GM21737 (cell line): ENCODE data around the gene UHRF2.
"Not testable (repeated sequence)": the region's sequence is repeated elsewhere in the genome, so short reads cannot be mapped to it uniquely, and the experiment has no call there.

ENCODE experiments used
- ATAC-seq: cut with Tn5 transposase; IDR thresholded peaks from one replicate; pipeline ENCODE4 v1.9.1; 2021; ENCODE audit warnings: mild to moderate bottlenecking, moderate library complexity; ENCODE audit not compliant: unreplicated experiment

Gene UHRF2

GRCh38 chr9:6484210-6484609 is 71.2 kb downstream of the UHRF2 start:
- no peak for ATAC-seq

- no peak for ATAC-seq
Measured at GRCh38 chr9:6488395-6488794, 75.4 kb downstream of the UHRF2 start.

GRCh38 chr9:6489099-6489498 is 76.1 kb downstream of the UHRF2 start:
- no peak for ATAC-seq

GRCh38 chr9:6490863-6491262 is 77.9 kb downstream of the UHRF2 start:
- no peak for ATAC-seq

GRCh38 chr9:6495466-6495865 is 82.5 kb downstream of the UHRF2 start:
- no peak for ATAC-seq

- no peak for ATAC-seq
Measured at GRCh38 chr9:6498982-6499381, 86.0 kb downstream of the UHRF2 start.

GRCh38 chr9:6501526-6502210 is 88.7 kb downstream of the UHRF2 start:
- ATAC-seq = no peak

GRCh38 chr9:6502399-6502798 is 89.4 kb downstream of the UHRF2 start:
- no peak for ATAC-seq

- ATAC-seq = no peak
Measured at GRCh38 chr9:6506571-6506970, 93.6 kb downstream of the UHRF2 start.

GRCh38 chr9:6512085-6512657 is 99.2 kb downstream of the UHRF2 start:
- no peak for ATAC-seq

- no peak for ATAC-seq
Measured at GRCh38 chr9:6522263-6522662, 109.3 kb downstream of the UHRF2 start.

GRCh38 chr9:6525326-6526045 is 112.5 kb downstream of the UHRF2 start:
- ATAC-seq = no peak

- no peak for ATAC-seq
Measured at GRCh38 chr9:6535594-6535993, 122.6 kb downstream of the UHRF2 start.

- no peak for ATAC-seq
Measured at GRCh38 chr9:6538666-6539071, 125.7 kb downstream of the UHRF2 start.

GRCh38 chr9:6542617-6543016 is 129.6 kb downstream of the UHRF2 start:
- ATAC-seq = not testable (repeated sequence)

GRCh38 chr9:6543204-6543603 is 130.2 kb downstream of the UHRF2 start:
- no peak for ATAC-seq

GRCh38 chr9:6545017-6545691 is 132.2 kb downstream of the UHRF2 start:
- ATAC-seq = no peak

- no peak for ATAC-seq
Measured at GRCh38 chr9:6549106-6549800, 136.3 kb downstream of the UHRF2 start.

- no peak for ATAC-seq
Measured at GRCh38 chr9:6551136-6551535, 138.1 kb downstream of the UHRF2 start.

GRCh38 chr9:6552033-6552432 is 139.0 kb downstream of the UHRF2 start:
- no peak for ATAC-seq

- no peak for ATAC-seq
Measured at GRCh38 chr9:6552498-6553121, 139.6 kb downstream of the UHRF2 start.
